ENCODE results near the gene PTPRC. TPM values are rescaled to one million over a fixed set of nuclear protein-coding genes. Genes with fewer than 3 reads are reported as not detected.
"Not testable (repeated sequence)": the region's sequence is repeated elsewhere in the genome, so short reads cannot be mapped to it uniquely, and the experiment has no call there.

PTPRC gene
- 2.9 TPM for total RNA-seq

- no peak for DNase-seq (ENCODE audit: low spot score in 2 of 2)
- no peak for FAIRE-seq
Measured at GRCh38 chr1:198638894-198639635, at the start of gene PTPRC. Gene PTPRC (plus strand): TSS chr1:198639040. CDS start chr1:198639269, 229 bp downstream.

GRCh38 chr1:198590454-198590853 lies 48.4 kb upstream of the PTPRC start:
- DNase-seq (ENCODE audit: low spot score in 2 of 2) (no peak), FAIRE-seq (no peak)

- FAIRE-seq: no peak
Measured at GRCh38 chr1:198595765-198596164, 43.1 kb upstream of the PTPRC start.

GRCh38 chr1:198597690-198598430 lies 41.0 kb upstream of the PTPRC start:
- no peak for FAIRE-seq
- DNase-seq (ENCODE audit: low spot score in 2 of 2): no peak

More at GRCh38 chr1:198595765-198596164, 43.1 kb upstream of the PTPRC start:
- no peak for DNase-seq (ENCODE audit: low spot score in 2 of 2)

- DNase-seq (ENCODE audit: low spot score in 2 of 2): no peak
- no peak for FAIRE-seq
Measured at GRCh38 chr1:198598796-198599321, 40.0 kb upstream of the PTPRC start.

- FAIRE-seq (no peak), DNase-seq (ENCODE audit: low spot score in 2 of 2) (no peak)
Measured at GRCh38 chr1:198599749-198600148, 39.1 kb upstream of the PTPRC start.

- no peak for DNase-seq (ENCODE audit: low spot score in 2 of 2)
- FAIRE-seq: no peak
Measured at GRCh38 chr1:198600906-198601305, 37.9 kb upstream of the PTPRC start.

- not testable (repeated sequence) for FAIRE-seq; DNase-seq (ENCODE audit: low spot score in 2 of 2)
Measured at GRCh38 chr1:198601310-198601709, 37.5 kb upstream of the PTPRC start.

- FAIRE-seq: no peak
Measured at GRCh38 chr1:198601936-198602889, 36.6 kb upstream of the PTPRC start.

GRCh38 chr1:198604975-198605374 lies 33.9 kb upstream of the PTPRC start:
- no peak for FAIRE-seq
- no peak for DNase-seq (ENCODE audit: low spot score in 2 of 2)

More at GRCh38 chr1:198601936-198602889, 36.6 kb upstream of the PTPRC start:
- DNase-seq (ENCODE audit: low spot score in 2 of 2): no peak

GRCh38 chr1:198605406-198605805 lies 33.4 kb upstream of the PTPRC start:
- FAIRE-seq (no peak), DNase-seq (ENCODE audit: low spot score in 2 of 2) (no peak)

GRCh38 chr1:198606020-198606438 lies 32.8 kb upstream of the PTPRC start:
- no peak for FAIRE-seq
- DNase-seq (ENCODE audit: low spot score in 2 of 2): no peak

GRCh38 chr1:198607714-198608113 lies 31.1 kb upstream of the PTPRC start:
- DNase-seq (ENCODE audit: low spot score in 2 of 2): no peak
- FAIRE-seq: no peak

GRCh38 chr1:198610362-198610761 lies 28.5 kb upstream of the PTPRC start:
- no peak for DNase-seq (ENCODE audit: low spot score in 2 of 2)
- FAIRE-seq: no peak

GRCh38 chr1:198611219-198611618 lies 27.6 kb upstream of the PTPRC start:
- DNase-seq (ENCODE audit: low spot score in 2 of 2): no peak
- no peak for FAIRE-seq

GRCh38 chr1:198612471-198613260 lies 26.2 kb upstream of the PTPRC start:
- DNase-seq (ENCODE audit: low spot score in 2 of 2) (no peak), FAIRE-seq (no peak)

- no peak for DNase-seq (ENCODE audit: low spot score in 2 of 2)
Measured at GRCh38 chr1:198617406-198617805, 21.4 kb upstream of the PTPRC start.

GRCh38 chr1:198619375-198620140 lies 19.3 kb upstream of the PTPRC start:
- DNase-seq (ENCODE audit: low spot score in 2 of 2) (no peak), FAIRE-seq (no peak)

More at GRCh38 chr1:198617406-198617805, 21.4 kb upstream of the PTPRC start:
- no peak for FAIRE-seq

GRCh38 chr1:198620218-198620617 lies 18.6 kb upstream of the PTPRC start:
- FAIRE-seq (no peak), DNase-seq (ENCODE audit: low spot score in 2 of 2) (no peak)
